ENCODE measurements around the gene HOXD13. TPM values are rescaled to one million over a fixed set of nuclear protein-coding genes. Genes with fewer than 3 reads are reported as not detected.

Gene HOXD13
- polyA plus RNA-seq, 3 donors: 0.14 to 0.22 (median 0.17) TPM

DNA sequence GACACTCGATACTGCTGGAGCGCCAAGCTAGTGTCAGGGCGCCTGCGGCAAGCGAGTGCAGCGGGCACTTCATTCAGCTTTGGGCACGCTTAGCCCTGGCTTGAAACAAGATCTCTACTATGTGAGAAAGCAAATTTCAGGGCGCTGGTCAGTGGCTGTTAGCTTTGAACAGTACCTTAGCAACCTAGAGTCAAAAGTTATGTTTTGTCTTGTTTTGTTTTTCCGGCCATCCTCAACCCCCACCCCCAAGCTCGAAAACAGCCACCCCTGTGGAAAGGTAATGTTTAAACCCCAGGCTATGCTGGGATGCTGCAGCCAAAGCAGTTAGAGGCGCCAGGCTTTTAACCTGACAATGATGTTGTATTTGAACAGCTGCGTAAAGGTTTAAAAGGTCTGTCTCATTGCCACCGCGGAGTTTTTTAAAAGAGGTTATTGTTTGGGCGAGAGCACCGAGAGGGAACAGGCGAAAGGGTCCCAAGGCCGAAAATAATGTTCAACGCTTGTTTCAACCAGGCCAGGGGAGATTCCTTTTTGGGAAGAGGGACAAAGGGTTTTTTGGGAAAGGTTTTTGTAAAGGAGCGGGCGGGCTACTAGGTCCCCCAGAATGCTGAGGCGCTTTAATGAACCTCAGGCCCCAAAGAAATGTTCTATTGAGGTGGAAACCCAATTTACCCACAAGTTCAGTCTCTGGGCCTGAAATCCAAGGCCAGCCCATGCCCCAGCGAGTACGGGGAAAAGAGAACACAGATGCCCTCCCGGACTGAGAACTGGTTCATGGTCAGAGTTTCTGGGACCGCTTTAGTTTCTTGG, 21.8 kb downstream of the HOXD13 start:
- no peak for DNase-seq (ENCODE audit: extremely low read depth in 1 of 11, low read depth in 9 of 11, low spot score in 4 of 11)

DNA sequence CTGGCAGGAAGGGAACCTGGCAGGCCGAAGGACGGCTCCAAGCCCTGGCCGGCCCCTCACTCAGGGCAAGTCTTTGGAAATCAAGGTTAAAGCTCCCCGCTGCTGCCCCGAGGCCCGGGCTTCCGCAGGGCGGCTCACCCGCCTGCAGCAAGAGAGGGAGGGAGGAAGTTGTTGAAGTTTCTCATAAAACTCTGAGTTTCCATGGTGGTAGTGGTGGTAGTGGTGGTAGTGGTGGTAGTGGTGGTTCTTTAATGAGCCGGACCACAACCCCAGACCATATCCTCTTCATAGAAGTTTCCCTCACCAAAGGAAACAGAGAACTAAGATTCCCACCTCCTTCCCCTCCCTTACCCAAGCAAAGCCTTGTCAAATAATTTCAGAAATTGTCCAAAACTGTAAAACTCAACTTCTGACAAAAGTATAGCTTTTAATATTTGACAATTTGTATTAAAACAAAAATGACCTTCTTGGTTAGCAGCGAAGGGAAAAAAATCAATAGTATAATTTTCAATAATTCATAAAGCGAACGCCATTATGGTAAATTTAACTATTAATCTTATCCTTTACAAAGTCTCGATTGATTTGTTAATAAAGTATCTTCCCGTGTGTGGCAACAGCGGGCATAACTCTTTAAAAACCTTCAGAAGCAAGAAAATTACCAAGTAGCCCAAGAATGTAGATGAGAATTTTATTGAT, 22.6 kb downstream of the HOXD13 start:
- no peak for DNase-seq (ENCODE audit: extremely low read depth in 1 of 11, low read depth in 9 of 11, low spot score in 4 of 11)

DNA sequence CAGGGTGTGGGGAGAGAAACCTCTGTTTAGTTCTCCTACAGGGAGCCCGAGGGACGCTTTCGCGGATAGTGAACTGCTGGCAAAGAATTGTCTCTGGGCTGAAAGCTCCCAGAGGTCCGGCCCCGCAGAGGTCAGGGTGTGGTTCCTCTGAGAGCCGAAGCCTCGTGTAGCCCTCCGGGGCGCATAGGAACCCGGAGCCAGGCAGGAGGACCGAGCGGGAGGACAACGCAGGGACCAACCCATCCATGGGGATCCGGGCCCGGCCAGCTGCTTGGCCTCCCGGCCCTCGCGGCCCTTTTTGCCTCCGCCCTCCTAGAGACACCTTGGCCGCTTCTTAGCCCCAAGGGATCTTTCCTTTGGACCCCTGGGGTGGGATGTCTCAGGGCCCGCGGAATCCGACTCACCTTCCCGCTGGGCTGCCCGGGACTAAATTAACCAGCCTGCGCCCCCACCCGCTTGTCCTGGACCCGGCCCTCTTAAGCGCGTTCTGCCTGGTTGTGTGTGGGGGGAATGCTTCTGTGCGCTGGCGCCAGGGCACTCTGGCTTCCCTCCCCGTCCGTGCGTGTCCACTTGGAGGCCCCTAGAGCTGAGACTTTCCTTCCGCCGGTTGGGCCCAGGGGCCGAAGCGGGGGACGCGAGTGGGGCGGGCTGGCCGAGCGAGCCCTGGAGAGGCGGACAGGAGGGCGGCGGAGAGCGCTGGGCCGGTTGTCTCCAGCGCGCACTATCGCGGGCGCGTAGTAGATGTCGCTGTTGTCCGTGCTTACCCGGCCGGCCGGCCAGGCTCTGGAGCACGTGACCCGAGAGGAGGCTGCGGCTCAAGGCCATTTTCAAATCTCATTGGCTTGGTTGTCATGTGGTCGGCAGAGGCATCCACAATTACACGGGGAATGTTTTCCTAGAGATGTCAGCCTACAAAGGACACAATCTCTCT, 23.6 kb downstream of the HOXD13 start, which contains the start of gene HOXD10:
Gene HOXD10 (plus strand): TSS at position 896 of the 931 bp plus-strand sequence. CDS start 56 bp downstream, outside the sequence.
- DNase-seq (ENCODE audit: extremely low read depth in 1 of 11, low read depth in 9 of 11, low spot score in 4 of 11): peak in 6 of 11 donors; percentile 87 to 96 (median 92)

DNA sequence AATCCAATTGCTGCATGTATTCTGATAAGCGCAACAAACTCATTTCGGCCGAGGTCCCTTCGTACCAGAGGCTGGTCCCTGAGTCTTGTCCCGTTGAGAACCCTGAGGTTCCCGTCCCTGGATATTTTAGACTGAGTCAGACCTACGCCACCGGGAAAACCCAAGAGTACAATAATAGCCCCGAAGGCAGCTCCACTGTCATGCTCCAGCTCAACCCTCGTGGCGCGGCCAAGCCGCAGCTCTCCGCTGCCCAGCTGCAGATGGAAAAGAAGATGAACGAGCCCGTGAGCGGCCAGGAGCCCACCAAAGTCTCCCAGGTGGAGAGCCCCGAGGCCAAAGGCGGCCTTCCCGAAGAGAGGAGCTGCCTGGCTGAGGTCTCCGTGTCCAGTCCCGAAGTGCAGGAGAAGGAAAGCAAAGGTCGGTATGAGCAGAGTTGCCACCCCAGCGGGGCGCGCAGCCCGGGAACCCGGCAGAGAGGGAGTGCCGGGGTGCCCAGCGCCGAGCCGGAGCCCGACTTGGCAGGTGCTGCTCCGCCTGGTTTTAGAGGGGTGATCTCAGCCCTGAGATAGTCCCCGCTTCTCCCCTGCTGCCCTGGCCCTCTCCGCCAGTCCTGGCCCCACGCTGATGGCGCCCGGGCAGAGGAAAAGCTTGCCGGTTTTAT, 24.8 kb downstream of the HOXD13 start:
- no peak for DNase-seq (ENCODE audit: extremely low read depth in 1 of 11, low read depth in 9 of 11, low spot score in 4 of 11)

DNA sequence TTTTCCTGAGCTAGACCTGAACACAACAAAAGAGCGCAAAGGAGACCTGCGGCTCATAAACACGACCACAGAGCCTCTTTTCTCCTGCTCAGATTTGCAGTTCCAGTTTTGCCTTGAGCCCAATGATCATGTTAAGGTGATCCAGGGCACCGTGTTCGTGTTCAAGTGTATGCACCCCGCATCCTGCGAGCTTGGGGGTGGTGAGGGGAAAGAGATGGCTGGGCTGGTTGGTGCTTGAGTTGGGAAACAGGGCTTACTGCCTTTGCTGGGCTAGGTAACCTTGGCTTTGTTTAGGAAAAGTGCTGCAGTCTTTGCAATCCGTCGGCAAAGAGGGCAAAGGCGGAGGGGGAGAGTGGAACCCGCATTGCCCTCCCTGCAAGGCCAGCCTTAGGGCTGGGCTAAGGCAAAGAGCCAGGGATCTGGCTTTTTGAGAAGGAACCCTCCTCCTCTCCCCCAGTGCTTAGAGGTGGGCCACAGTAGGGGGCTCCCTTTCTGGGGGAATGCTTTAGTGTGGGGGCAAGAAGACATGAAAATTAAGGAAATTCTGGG, 25.4 kb downstream of the HOXD13 start:
- no peak for DNase-seq (ENCODE audit: extremely low read depth in 1 of 11, low read depth in 9 of 11, low spot score in 4 of 11)

DNA sequence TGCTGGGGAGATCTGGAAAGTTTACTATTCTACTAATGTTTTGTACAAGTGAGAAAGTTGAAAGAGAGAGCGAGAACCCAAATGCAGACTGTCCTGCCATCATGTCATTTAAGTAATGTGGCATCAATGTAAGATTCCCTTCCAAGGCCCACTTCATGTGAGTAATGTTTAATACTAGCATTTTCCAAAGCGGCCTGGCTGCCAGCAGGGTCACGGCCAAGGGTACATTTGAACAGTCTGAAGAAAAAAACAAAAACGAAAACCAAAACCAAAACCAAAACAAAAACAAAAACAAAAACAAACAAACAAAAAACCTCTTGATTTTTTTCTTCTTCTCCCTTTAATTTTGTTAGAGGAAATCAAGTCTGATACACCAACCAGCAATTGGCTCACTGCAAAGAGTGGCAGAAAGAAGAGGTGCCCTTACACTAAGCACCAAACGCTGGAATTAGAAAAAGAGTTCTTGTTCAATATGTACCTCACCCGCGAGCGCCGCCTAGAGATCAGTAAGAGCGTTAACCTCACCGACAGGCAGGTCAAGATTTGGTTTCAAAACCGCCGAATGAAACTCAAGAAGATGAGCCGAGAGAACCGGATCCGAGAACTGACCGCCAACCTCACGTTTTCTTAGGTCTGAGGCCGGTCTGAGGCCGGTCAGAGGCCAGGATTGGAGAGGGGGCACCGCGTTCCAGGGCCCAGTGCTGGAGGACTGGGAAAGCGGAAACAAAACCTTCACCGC, 26.2 kb downstream of the HOXD13 start:
- DNase-seq (ENCODE audit: extremely low read depth in 1 of 11, low read depth in 9 of 11, low spot score in 4 of 11): peak in 2 of 11 donors; percentile 80 to 91

DNA sequence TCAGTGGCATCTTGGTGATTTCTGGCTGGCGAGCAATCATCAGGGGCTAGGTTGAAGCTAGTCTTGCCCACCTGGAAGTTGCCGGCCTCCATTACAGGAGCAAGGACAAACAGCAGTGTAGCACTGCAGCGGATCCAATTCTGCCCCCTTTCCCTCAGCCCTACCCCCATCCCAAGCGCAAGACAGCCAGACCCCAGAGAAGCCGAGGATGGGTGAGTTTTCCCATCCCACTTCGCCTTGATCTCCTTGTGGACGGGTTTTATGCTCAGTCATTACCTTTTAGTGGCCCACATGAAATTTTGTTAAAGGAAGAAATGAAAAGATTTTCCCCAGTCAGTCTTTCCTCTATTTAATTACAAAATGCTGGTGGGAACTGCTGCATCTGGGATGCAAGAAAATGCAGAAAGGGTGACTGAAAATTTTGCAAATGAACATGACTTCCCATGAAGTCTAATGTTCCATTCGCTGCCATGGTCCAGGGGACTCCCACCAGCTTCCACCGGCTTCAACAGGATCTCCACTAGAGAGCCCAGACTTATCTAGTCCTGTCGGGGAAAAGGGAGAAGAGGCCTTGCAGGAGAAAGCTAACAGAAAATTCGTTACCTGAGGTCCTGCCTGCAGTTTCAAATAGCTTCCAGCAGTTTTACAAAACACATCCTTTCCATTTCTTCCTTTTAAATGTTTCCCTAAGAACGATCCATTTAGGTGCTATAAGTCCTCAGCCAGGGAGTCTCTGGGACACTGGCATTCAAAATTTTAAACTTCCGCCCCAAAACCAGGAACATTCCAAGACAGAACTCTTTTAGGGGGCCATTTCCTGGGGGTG, 28.1 kb downstream of the HOXD13 start:
- no peak for DNase-seq (ENCODE audit: extremely low read depth in 1 of 11, low read depth in 9 of 11, low spot score in 4 of 11)

DNA sequence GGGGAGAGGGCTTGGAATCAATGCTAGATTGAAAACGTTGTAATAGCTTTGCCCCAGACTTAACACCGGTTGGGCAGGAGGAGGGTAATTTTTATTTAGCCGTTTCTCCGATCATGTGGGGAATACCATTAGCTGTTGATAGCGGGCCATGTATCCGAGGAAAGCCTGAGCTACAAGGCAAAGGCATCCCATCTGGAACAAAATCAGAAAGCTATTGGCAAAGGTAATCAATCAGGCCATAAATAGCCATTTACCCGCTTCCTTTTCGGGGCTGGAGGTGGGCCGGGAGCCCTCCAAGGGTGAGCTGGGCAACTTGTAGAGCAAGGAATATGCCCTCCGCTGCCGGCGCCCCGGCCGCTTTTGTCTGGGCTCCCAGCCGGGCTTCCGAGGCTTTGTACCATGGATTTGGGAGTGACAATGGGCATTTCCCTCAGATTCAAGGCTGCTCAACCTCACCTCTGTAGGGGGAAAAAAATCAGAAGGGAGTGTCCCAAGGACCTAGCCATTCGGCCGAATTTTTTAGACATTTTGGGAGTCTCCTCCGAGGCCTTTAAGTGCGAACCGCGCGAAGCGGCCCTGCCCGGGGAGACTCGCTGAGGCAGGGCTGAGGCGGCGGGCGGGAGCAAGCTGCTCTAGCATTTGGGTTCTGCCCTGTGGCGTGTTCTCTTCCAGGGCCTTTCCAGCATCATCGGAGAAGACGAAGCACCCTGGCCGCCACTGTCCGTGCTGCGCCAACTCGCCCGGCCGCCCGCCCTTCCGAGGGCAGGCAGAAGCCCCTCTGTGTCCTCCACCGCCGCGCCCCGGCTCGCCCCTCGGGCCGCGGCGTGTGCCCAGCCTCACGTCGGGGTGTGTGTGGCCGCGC, 28.9 kb downstream of the HOXD13 start:
- DNase-seq (ENCODE audit: extremely low read depth in 1 of 11, low read depth in 9 of 11, low spot score in 4 of 11): no peak

DNA sequence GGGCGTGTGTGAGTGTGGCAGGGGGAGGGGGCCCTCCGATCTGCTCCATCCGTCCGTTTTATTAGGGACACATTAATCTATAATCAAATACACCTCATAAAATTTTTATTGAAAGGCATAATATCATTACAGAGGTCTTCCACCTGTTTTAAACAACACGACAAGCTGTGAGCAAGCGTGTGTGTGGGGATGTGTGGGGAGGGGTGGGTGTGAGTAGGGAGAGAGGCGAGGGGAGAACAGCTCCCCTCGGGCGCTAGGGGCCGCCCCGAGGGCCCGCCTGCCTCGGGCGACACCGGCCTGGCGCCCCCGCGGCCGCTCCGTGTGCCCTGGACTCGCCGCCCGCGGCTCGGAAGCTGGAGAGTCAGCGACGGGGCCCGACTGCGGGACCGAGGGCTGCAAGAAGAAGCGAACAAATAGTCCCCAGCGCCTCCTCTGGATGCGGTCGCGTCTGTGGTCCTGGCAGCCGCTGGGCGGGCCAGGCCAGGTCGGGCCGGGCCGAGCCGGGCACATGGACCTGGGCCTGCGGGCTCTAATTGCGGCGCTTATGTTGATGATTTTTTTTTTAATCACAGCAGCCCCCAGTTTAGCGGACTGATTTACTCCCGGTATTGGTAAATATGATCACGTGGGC, 29.6 kb downstream of the HOXD13 start:
- no peak for DNase-seq (ENCODE audit: extremely low read depth in 1 of 11, low read depth in 9 of 11, low spot score in 4 of 11)

DNA sequence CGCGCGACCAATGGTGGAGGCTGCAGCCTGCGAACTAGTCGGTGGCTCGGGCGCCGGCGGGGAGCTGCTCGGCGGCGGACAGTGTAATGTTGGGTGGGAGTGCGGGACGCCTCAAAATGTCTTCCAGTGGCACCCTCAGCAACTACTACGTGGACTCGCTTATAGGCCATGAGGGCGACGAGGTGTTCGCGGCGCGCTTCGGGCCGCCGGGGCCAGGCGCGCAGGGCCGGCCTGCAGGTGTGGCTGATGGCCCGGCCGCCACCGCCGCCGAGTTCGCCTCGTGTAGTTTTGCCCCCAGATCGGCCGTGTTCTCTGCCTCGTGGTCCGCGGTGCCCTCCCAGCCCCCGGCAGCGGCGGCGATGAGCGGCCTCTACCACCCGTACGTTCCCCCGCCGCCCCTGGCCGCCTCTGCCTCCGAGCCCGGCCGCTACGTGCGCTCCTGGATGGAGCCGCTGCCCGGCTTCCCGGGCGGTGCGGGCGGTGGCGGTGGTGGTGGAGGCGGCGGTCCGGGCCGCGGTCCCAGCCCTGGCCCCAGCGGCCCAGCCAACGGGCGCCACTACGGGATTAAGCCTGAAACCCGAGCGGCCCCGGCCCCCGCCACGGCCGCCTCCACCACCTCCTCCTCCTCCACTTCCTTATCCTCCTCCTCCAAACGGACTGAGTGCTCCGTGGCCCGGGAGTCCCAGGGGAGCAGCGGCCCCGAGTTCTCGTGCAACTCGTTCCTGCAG, 30.3 kb downstream of the HOXD13 start, which contains the start of gene HOXD9:
Gene HOXD9 (plus strand): TSS at position 37 of the 728 bp plus-strand sequence. CDS start 50 bp downstream, at position 87.
- DNase-seq (ENCODE audit: extremely low read depth in 1 of 11, low read depth in 9 of 11, low spot score in 4 of 11): no peak

DNA sequence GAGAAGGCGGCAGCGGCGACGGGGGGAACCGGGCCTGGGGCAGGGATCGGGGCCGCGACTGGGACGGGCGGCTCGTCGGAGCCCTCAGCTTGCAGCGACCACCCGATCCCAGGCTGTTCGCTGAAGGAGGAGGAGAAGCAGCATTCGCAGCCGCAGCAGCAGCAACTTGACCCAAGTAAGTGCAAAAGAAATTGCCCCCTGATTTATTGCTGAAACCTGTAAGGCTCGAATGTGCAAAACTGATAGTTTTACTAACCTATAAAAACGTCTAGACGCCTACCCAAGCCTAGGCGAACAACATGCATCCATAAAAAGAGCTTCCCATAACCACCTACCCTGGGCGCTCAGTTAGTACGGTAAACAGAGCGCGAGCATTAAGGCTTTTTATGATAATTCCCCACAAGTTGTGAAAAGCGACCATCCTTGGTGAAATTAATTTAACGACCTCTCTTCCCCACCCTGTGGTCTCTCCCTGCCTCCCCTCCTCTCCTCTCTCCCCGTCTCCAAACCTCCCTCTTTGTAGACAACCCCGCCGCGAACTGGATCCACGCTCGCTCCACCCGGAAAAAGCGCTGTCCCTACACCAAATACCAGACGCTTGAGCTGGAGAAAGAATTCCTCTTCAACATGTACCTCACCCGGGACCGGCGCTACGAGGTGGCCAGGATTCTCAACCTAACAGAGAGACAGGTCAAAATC, 31.0 kb downstream of the HOXD13 start:
- DNase-seq (ENCODE audit: extremely low read depth in 1 of 11, low read depth in 9 of 11, low spot score in 4 of 11): no peak

DNA sequence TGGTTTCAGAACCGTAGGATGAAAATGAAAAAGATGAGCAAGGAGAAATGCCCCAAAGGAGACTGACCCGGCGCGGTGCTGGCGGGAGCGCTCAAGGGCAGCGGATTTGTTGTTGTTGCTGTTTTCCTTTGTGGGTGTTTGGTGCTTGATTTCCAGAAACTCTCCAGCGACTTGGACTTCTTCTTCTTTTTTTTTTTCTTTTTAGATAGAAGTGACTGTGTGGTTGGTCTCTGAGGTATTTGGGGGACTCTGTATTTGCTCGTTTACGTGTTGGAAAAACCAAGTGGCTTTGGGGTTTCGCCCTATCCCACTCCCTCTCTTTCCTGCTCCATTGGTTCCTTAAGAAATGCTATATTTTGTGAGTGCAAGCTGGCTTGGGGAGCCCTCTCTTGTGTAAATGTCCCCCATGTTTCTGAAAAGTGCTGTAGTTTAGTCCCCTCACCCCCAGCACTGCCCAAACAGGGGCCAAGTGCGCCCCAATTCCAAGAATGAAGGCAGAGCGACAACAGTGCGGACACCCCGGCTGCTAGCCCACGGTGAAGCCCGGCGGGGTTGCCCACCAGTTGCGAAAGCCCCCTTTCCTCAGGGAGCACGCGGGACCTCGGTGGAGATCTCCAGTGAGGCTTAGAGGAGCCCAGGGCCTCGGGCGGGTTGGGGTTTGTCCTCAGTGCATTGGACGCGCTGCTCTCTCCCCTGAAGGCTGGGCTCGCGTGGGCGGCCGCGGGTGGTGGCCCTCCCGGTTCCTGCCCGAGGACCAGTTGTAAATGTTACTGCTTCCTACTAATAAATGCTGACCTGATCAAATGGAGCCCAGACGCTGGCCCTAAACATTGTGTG, 31.8 kb downstream of the HOXD13 start:
- DNase-seq (ENCODE audit: extremely low read depth in 1 of 11, low read depth in 9 of 11, low spot score in 4 of 11): no peak

DNA sequence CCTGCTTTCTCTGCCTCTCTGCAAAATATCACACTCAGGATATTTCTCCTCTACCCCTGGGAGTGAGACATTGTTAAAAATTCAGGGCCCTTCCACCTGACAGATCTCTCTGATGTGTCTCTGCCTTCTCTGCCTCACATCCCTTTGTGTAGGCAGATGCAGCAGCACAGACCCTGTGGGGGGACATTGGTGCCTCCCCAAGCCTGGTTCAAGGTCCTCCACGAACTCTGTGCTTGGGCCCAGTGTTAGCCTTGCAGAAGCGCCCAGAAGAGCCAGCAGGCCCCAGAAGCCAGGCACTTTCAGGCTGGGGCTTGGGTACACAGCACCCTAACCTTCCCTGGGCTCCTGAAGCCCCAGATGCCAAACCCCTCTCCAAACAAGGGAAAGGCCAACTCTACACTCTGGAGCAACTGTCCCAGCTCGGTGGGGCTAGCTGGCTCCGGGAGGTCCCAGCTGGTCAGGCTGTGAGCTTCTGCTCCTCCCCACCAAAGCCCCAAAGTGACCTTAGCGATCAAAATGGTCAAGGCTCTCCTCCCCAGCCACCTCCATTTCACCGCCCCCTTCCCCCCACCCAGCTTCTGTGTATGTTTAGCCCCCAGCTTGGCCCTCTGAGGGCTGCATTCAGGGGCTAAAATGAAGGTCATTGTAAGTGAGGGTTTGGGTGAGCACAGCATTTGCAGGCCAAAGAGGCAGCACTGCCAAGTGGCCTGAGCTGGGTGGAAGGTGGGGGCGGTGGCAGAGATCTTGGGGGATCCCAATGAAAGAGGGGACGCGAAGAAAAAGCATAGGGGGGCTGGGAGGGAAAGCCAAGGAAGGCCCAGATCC, 32.6 kb downstream of the HOXD13 start:
- DNase-seq (ENCODE audit: extremely low read depth in 1 of 11, low read depth in 9 of 11, low spot score in 4 of 11): no peak

Data from renal cortex interstitium (tissue), 11 donors.